ENCODE measurements around the gene CAV2.

CAV2 gene

GRCh38 chr7:116549370-116549769, 49.8 kb downstream of the CAV2 start:
- DNase-seq, result no peak

GRCh38 chr7:116551692-116552091, 52.2 kb downstream of the CAV2 start:
- DNase-seq, result no peak

DNA sequence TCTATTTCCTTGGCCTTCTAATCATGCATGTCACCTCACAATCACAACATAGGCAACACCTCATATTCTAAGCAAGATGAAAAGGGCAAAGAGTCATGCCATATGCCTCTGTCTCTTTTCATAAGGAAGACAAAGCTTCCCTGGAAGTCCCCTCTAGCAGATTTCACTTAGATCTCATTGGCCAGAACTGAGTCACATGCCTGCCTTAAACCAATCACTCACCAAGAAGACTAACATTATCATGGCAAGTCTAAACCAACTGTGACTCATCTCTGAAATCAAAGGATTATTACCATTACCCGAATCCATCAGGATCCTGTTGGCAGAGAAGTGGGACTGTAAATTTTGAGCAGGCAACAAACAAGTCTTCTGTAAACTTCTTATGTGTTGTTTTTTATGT, 53.1 kb downstream of the CAV2 start:
- DNase-seq, result no peak

- no peak for DNase-seq
Observed at GRCh38 chr7:116553168-116553964, 53.8 kb downstream of the CAV2 start.

DNA sequence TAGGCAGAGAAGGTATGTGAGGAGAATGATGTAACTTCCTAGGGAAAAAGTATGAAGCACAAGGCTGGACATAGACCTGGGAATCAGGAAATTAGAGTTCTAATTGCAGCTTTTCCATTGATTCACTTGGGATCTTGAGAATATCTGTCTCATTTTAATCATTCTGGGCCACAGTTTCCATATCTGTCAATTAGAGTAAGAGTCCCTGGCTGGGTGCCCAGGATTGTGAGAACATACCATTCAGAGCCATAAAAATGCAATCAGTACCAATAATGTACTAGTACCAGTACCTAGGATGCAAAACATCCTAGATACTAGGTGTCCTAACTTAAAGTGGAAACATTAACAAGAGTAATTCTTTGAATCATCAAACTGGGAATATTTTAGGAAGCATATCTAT, 54.9 kb downstream of the CAV2 start:
- no peak for DNase-seq

DNA sequence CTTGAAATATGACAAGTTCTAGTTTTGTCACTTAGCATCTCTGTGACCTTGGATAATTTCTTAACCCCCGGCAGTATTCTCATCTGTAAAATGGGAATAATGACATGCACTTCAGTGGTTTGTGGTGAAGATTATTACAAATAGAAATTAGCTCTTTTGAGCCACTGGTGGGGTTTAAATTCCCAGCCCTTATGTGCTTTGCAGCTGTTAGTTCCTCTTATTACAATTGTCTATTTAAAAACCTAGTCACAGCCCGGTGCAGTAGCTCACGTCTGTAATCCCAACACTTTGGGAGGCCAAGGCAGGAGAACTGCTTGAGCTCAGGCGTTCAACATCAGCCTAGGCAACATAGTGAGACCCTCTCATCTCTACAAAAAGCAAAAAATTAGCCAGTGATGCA, 55.4 kb downstream of the CAV2 start:
- no peak for DNase-seq

GRCh38 chr7:116557066-116557585, 57.6 kb downstream of the CAV2 start:
- DNase-seq, result no peak

DNA sequence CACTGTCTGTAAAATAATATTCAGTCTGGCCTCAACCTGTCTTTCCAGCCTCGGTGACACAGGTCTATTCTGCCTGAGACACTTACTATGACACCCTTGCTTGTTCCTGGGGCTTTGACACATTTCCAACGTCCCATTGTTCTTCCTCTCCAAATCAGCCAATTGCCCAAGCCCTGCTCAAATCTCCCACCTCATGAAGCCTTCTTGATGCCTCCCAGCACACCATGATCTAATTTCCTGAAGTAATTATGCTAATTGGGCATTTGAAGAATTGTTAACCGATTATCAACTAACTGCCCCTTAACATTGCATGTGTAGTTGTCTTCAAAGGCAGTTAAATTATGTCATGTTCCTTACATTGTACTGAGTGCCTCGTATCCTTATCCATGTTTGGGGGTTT, 58.4 kb downstream of the CAV2 start:
- DNase-seq, result no peak

Measured in amniotic stem cell (primary cell).